Neural cell (in vitro differentiated cells): ENCODE measurements around the gene APOL6.

Source experiments
- EP300 ChIP-seq: fragments of 450-650 bp; conservative IDR thresholded peaks from 2 replicates; pipeline ENCODE4 v1.6.1; 2014; ENCODE audit warnings: antibody characterized with exemption, mild to moderate bottlenecking, moderate library complexity; ENCODE audit not compliant: poor library complexity, severe bottlenecking
- EZH2 ChIP-seq: fragments of 200-600, 300-800 bp; shearing (Covaris generic), sonication (generic); IDR thresholded peaks from 2 replicates; pipeline ENCODE4 v1.6.1; 2014; ENCODE audit warnings: antibody characterized with exemption, low read length, borderline replicate concordance, mild to moderate bottlenecking; ENCODE audit not compliant: insufficient read depth, poor library complexity, severe bottlenecking
- MXI1 ChIP-seq: fragments of 450-650 bp; conservative IDR thresholded peaks from 2 replicates; pipeline ENCODE4 v1.6.1; 2014; ENCODE audit warnings: antibody characterized with exemption, mild to moderate bottlenecking; ENCODE audit not compliant: poor library complexity, severe bottlenecking
- POLR2AphosphoS5 ChIP-seq: IDR thresholded peaks from 2 replicates; pipeline ENCODE4 v1.6.1; 2012
- RAD21 ChIP-seq: fragments of 450-650 bp; conservative IDR thresholded peaks from 2 replicates; pipeline ENCODE4 v1.6.1; 2014; ENCODE audit warnings: antibody characterized with exemption, mild to moderate bottlenecking, moderate library complexity
- SMC3 ChIP-seq: fragments of 450-650 bp; conservative IDR thresholded peaks from 2 replicates; pipeline ENCODE4 v1.6.1; 2014; ENCODE audit warnings: antibody characterized with exemption, mild to moderate bottlenecking, moderate library complexity; ENCODE audit not compliant: poor library complexity
- TAF1 ChIP-seq: IDR thresholded peaks from 2 replicates; pipeline ENCODE4 v1.6.1; 2012; ENCODE audit warnings: low read depth
- TF ChIP-seq, protein P1 (sequence below): fragments of 450-650 bp; IDR thresholded peaks from 2 replicates; pipeline ENCODE4 v1.5.1; 2014; ENCODE audit warnings: antibody characterized with exemption, mild to moderate bottlenecking, moderate library complexity; ENCODE audit not compliant: poor library complexity, severe bottlenecking
- TF ChIP-seq, protein P2 (sequence below): IDR thresholded peaks from 2 replicates; pipeline ENCODE4 v1.6.1; 2012; ENCODE audit warnings: borderline replicate concordance

DNA sequence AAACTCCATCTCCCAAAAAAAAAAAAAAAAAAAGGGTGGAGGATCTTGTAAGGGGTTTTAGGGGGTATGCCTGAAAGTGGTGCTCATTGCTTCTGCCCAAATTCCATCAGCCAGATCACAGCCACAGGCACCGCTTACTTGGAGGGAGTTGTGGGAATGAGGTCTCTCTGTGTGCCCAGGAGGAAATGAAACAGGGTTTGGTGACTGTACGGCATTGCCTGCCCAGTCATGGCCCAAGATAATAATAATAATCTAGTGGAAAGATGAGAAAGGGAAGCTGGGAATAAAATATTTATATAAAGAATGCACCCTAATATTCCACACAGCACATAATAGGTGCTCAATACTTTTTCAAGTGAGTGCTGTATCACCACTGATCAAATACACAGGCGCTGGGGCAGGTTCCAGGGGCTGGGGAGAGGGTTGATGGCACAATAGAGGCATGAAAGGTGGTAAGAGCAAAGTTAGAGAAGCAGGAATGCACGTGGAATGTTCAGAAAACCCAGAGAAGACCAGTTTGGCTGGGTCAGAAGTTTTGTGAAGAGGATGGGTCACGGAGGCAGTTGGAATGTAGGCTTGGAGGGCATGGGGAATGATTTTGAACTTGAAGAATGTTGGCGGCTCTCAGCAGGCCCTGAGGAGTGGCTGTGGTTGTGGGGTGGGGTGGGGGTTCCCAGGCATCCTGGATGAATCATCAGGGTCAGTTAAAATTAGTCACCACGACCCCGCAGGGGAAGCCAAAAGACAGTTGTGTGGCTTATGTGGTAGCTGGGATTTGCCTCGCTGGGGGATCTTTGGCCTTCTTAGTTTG, 18.6 kb upstream of the APOL6 start:
- TF ChIP-seq POLR2AphosphoS5 (no peak), EZH2 (no peak), SMC3 (no peak), MXI1 (no peak), EP300 (no peak), RAD21 (no peak), TAF1 (no peak)
- TF ChIP-seq, protein P1, sequence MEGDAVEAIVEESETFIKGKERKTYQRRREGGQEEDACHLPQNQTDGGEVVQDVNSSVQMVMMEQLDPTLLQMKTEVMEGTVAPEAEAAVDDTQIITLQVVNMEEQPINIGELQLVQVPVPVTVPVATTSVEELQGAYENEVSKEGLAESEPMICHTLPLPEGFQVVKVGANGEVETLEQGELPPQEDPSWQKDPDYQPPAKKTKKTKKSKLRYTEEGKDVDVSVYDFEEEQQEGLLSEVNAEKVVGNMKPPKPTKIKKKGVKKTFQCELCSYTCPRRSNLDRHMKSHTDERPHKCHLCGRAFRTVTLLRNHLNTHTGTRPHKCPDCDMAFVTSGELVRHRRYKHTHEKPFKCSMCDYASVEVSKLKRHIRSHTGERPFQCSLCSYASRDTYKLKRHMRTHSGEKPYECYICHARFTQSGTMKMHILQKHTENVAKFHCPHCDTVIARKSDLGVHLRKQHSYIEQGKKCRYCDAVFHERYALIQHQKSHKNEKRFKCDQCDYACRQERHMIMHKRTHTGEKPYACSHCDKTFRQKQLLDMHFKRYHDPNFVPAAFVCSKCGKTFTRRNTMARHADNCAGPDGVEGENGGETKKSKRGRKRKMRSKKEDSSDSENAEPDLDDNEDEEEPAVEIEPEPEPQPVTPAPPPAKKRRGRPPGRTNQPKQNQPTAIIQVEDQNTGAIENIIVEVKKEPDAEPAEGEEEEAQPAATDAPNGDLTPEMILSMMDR: no peak
- TF ChIP-seq, protein P2, sequence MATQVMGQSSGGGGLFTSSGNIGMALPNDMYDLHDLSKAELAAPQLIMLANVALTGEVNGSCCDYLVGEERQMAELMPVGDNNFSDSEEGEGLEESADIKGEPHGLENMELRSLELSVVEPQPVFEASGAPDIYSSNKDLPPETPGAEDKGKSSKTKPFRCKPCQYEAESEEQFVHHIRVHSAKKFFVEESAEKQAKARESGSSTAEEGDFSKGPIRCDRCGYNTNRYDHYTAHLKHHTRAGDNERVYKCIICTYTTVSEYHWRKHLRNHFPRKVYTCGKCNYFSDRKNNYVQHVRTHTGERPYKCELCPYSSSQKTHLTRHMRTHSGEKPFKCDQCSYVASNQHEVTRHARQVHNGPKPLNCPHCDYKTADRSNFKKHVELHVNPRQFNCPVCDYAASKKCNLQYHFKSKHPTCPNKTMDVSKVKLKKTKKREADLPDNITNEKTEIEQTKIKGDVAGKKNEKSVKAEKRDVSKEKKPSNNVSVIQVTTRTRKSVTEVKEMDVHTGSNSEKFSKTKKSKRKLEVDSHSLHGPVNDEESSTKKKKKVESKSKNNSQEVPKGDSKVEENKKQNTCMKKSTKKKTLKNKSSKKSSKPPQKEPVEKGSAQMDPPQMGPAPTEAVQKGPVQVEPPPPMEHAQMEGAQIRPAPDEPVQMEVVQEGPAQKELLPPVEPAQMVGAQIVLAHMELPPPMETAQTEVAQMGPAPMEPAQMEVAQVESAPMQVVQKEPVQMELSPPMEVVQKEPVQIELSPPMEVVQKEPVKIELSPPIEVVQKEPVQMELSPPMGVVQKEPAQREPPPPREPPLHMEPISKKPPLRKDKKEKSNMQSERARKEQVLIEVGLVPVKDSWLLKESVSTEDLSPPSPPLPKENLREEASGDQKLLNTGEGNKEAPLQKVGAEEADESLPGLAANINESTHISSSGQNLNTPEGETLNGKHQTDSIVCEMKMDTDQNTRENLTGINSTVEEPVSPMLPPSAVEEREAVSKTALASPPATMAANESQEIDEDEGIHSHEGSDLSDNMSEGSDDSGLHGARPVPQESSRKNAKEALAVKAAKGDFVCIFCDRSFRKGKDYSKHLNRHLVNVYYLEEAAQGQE: no peak
